ENCODE data around the gene CCDC137.

CCDC137 gene

DNA sequence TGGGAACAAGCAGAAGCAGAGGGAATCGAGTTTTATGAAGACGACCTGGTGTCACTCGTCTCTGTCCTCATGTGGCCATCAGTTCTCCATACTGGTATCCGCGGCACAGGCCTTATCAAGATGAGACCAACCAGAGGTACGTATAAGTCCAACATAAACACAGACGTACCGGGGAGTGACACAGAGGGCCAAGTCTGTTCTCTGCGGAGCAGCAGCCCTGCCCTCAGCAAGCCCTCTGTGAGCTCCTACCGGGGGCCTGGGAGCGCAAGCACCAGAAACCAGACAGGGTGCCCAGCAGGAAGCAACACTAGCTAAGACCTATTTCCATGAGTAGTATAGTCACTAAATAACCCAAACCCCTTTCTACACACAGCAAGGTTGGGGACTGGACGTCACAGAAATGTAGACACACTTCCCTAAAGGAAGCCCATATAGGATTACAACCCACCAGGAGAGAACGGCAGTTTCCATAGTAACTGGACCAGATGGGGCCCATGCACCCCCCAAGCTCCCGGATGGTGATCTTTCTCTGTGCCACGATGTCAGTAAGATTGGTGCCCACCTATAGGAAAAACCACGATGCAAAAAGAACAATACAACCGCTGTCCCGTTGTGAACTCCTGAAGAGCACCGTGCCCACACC, 16.1 kb downstream of the CCDC137 start:
- Histone ChIP-seq H3K4me3 (ENCODE audit: low read length in 2 of 2) (peak overlapping the region; percentile 82 to 92), H3K9me3 (ENCODE audit: control insufficient read depth in 2 of 2, low read length in 2 of 2) (no peaks in the 10 kb centered on the region), H3K27ac (ENCODE audit: low read depth in 2 of 2, low read length in 2 of 2) (peak overlapping the region in 1 of 2 donors; percentile 71), H3K4me1 (ENCODE audit: control insufficient read depth in 2 of 2, insufficient read depth in 2 of 2, low read length in 2 of 2) (peaks cover 9 to 21% of the 10 kb centered on the region in 2 donors), H3K27me3 (ENCODE audit: control insufficient read depth in 2 of 2, insufficient read depth in 2 of 2, low read length in 2 of 2) (no peaks in the 10 kb centered on the region), H3K9ac (ENCODE audit: low read depth in 1 of 2, low read length in 2 of 2) (peak overlapping the region; percentile 81 to 83), H3K36me3 (ENCODE audit: control insufficient read depth in 2 of 2, insufficient read depth in 2 of 2, low read length in 2 of 2) (peaks cover 16 to 21% of the 10 kb centered on the region in 2 donors)

DNA sequence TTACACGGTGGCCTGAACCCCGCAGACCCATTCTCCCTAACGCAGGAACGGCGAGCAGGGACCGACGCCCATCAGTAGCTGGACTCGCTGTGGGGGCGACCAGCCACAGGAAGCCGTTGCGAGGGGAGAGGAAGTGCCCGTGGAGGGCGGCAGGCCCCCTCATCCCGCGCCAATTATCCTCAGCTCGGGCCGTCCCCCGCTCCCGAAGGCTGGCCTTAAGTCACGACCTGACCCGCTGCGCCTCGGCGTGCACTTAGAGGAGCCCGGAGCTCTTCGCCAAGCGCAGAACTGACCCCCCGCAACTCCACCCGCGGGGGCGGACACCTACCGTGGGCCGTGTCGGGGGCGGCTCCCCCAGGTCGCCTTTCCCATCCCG, 16.7 kb downstream of the CCDC137 start:
- Histone ChIP-seq H3K9me3 (ENCODE audit: control insufficient read depth in 2 of 2, low read length in 2 of 2) (no peaks in the 10 kb centered on the region), H3K36me3 (ENCODE audit: control insufficient read depth in 2 of 2, insufficient read depth in 2 of 2, low read length in 2 of 2) (peaks cover 21 to 25% of the 10 kb centered on the region in 2 donors), H3K27ac (ENCODE audit: low read depth in 2 of 2, low read length in 2 of 2) (peak overlapping the region; percentile 21 to 71), H3K4me1 (ENCODE audit: control insufficient read depth in 2 of 2, insufficient read depth in 2 of 2, low read length in 2 of 2) (peaks cover 9 to 21% of the 10 kb centered on the region in 2 donors), H3K27me3 (ENCODE audit: control insufficient read depth in 2 of 2, insufficient read depth in 2 of 2, low read length in 2 of 2) (no peaks in the 10 kb centered on the region), H3K9ac (ENCODE audit: low read depth in 1 of 2, low read length in 2 of 2) (peak overlapping the region; percentile 81 to 83), H3K4me3 (ENCODE audit: low read length in 2 of 2) (peak overlapping the region; percentile 82 to 92)

DNA sequence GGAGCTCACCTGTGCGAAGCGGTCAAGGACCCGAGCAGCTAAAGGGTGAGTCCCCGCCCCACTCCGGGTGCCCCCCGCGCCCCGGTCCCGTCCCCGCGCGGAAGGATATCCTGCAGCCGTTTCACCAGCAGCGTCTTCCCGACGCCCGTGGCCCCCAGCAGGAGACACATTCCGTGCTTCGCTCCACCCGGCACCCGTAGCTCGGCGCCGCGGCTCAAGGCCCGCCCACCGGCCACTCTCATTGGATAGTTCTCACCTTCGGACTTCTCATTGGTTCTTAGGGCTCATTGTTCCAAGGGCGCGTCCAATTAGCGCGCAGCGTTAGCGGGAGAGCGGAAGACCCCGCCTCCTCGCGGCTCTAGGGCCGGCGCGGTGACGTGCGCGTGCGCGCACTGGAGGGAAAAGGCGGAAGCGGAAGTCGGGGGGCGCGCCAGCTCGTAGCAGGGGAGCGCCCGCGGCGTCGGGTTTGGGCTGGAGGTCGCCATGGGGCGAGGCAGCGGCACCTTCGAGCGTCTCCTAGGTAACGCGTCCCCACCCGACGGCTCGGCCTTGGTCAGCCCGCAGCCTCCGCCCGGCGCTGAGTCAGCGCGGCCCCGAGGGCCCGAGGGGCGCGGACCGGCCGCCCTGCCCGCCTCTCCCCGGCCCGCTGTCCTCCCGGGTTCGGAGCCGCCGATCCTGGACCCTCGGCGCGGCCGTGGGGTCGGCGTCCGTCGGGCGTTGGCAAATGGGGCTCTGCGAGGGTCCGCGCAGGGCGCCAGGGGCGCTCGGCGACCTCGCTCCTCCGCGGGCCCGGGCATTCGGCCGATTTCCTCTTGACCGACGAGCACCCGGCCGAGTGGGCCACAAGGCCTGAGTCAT, 17.3 kb downstream of the CCDC137 start, which contains the start of the genes ARL16 and HGS:
Gene ARL16, minus strand, starts transcription at position 214 of the 858 bp plus-strand sequence. Its CDS starts 44 bp downstream, at position 170.
Gene HGS, plus strand, starts transcription at position 428 of the 858 bp plus-strand sequence. Its CDS starts 56 bp downstream, at position 484.
- peak within 1 kb of the TSS; percentile 82 to 92 for H3K4me3 ChIP-seq (ENCODE audit: low read length in 2 of 2)
- H3K9ac ChIP-seq (ENCODE audit: low read depth in 1 of 2, low read length in 2 of 2): peak within 1 kb of the TSS; percentile 83 to 87
- H3K4me1 ChIP-seq (ENCODE audit: control insufficient read depth in 2 of 2, insufficient read depth in 2 of 2, low read length in 2 of 2): peaks cover 9 to 21% of the 10 kb centered on the region in 2 donors
- peak within 1 kb of the TSS; percentile 67 to 79 for H3K27ac ChIP-seq (ENCODE audit: low read depth in 2 of 2, low read length in 2 of 2)
- H3K36me3 ChIP-seq (ENCODE audit: control insufficient read depth in 2 of 2, insufficient read depth in 2 of 2, low read length in 2 of 2): peaks cover 27 to 32% of the 10 kb centered on the region in 2 donors
- no peaks in the 10 kb centered on the region for H3K27me3 ChIP-seq (ENCODE audit: control insufficient read depth in 2 of 2, insufficient read depth in 2 of 2, low read length in 2 of 2)
- no peaks in the 10 kb centered on the region for H3K9me3 ChIP-seq (ENCODE audit: control insufficient read depth in 2 of 2, low read length in 2 of 2)

DNA sequence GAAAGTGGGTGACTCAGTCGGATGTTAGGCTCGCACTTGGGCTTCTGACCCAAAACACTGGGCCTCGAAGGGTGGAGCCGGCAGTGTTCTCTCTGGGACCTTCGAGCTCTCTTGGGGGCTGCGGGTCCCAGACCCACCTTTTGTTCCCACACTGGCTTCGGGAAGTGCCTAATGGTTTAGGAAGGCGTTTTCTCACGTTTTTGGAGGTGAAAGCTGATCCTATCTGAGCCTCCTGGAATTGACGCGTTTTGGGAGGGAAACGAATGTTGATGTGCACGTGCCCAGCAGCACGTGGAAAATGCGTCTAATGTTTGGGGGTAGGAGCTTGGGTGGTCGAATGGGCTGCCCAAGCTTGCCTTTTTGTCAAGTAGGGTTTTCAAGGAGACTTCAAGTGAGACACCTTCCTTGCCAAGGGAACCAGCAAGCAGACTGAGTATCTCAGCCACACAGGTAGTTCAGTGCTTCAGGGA, 17.9 kb downstream of the CCDC137 start:
- H3K4me1 ChIP-seq (ENCODE audit: control insufficient read depth in 2 of 2, insufficient read depth in 2 of 2, low read length in 2 of 2): peaks cover 9 to 21% of the 10 kb centered on the region in 2 donors
- peak overlapping the region; percentile 80 to 87 for H3K9ac ChIP-seq (ENCODE audit: low read depth in 1 of 2, low read length in 2 of 2)
- no peaks in the 10 kb centered on the region for H3K27me3 ChIP-seq (ENCODE audit: control insufficient read depth in 2 of 2, insufficient read depth in 2 of 2, low read length in 2 of 2)
- peaks cover 31 to 38% of the 10 kb centered on the region in 2 donors for H3K36me3 ChIP-seq (ENCODE audit: control insufficient read depth in 2 of 2, insufficient read depth in 2 of 2, low read length in 2 of 2)
- peak overlapping the region; percentile 82 to 92 for H3K4me3 ChIP-seq (ENCODE audit: low read length in 2 of 2)
- H3K9me3 ChIP-seq (ENCODE audit: control insufficient read depth in 2 of 2, low read length in 2 of 2): no peaks in the 10 kb centered on the region
- H3K27ac ChIP-seq (ENCODE audit: low read depth in 2 of 2, low read length in 2 of 2): peak overlapping the region; percentile 67 to 79

DNA sequence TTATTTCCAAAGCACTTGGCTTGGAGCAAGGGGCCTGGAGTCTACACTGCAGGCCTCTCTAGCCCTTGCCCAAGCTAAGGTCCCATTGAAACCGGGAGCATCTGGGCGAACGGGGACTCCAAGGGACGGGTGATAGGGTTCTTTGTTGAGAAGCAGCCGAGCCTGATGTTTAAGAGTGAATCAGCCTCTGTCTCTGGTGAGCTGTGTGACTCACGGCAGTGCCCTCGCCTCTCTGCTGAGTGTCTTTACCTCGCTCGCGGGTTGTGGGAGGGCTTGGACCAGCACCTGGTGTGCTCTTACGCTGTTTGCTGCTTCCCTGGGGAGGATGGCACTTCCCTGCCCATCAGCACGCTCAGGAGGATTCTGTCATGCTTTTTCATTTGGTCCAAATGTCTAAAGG, 18.6 kb downstream of the CCDC137 start:
- Histone ChIP-seq H3K4me1 (ENCODE audit: control insufficient read depth in 2 of 2, insufficient read depth in 2 of 2, low read length in 2 of 2) (peaks cover 9 to 21% of the 10 kb centered on the region in 2 donors), H3K4me3 (ENCODE audit: low read length in 2 of 2) (peak overlapping the region; percentile 82 to 92), H3K36me3 (ENCODE audit: control insufficient read depth in 2 of 2, insufficient read depth in 2 of 2, low read length in 2 of 2) (peaks cover 37 to 41% of the 10 kb centered on the region in 2 donors), H3K9ac (ENCODE audit: low read depth in 1 of 2, low read length in 2 of 2) (peak overlapping the region; percentile 80 to 87), H3K27me3 (ENCODE audit: control insufficient read depth in 2 of 2, insufficient read depth in 2 of 2, low read length in 2 of 2) (no peaks in the 10 kb centered on the region), H3K9me3 (ENCODE audit: control insufficient read depth in 2 of 2, low read length in 2 of 2) (no peaks in the 10 kb centered on the region), H3K27ac (ENCODE audit: low read depth in 2 of 2, low read length in 2 of 2) (no peak overlapping the region)

DNA sequence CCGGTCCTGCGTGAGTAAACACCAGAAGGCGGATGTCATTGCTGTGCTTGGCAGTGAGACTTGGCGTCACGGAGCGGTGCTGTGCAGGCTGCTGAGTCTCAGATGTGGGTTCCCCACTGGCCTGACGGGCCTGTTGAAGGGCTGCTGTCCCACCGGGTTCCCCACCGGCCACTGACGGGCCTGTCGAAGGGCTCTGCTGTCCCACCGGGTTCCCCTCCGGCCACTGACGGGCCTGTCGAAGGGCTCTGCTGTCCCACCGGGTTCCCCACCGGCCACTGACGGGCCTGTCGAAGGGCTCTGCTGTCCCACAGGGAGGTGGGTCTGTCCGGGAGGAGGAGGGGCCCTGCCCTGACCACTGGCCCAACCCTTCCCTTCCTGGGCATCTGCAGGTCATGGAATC, 20.1 kb downstream of the CCDC137 start:
- Histone ChIP-seq H3K4me3 (ENCODE audit: low read length in 2 of 2) (no peak overlapping the region), H3K36me3 (ENCODE audit: control insufficient read depth in 2 of 2, insufficient read depth in 2 of 2, low read length in 2 of 2) (peaks cover 47 to 51% of the 10 kb centered on the region in 2 donors), H3K9me3 (ENCODE audit: control insufficient read depth in 2 of 2, low read length in 2 of 2) (no peaks in the 10 kb centered on the region), H3K27me3 (ENCODE audit: control insufficient read depth in 2 of 2, insufficient read depth in 2 of 2, low read length in 2 of 2) (no peaks in the 10 kb centered on the region), H3K4me1 (ENCODE audit: control insufficient read depth in 2 of 2, insufficient read depth in 2 of 2, low read length in 2 of 2) (peaks cover 9 to 21% of the 10 kb centered on the region in 2 donors), H3K27ac (ENCODE audit: low read depth in 2 of 2, low read length in 2 of 2) (no peak overlapping the region), H3K9ac (ENCODE audit: low read depth in 1 of 2, low read length in 2 of 2) (no peak overlapping the region)

DNA sequence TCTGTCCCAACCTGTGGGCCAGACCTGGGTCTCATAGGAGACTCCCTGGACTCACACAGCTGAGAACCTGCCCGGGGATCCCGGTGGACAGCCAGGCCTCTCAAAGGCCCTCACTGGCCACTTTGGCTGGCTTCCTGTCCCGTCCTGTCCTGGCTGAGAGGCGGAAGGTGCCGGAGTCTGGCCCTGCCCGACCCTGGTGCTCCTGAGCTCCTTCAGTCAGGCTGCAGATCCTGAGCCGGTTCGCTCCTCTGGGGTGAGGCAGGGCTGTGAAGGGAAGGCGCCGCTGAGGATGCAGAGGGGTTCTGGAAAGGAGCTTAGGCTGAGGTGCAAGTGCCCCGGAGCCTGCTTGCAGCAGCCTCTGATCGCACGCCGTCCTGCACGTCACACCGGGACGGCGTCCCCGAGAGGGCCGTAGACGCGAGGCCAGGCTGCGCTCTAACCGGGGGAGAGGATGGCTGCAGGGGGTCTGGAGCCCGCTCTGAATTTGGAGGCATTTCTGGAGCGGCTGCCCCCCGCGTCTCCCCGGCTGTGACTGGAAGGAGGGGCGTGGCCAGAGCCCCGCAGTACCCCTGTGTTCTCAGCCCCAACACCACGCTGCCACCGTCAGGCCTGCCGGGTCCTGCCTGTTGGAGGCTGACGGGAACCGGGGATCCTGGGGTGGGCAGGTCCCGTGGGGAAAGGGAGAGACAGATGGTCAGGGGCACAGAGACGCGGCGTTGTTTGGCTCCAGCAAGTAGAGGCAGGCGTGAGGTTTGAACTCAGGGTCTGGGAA, 21.4 kb downstream of the CCDC137 start:
- Histone ChIP-seq H3K9ac (ENCODE audit: low read depth in 1 of 2, low read length in 2 of 2) (no peak overlapping the region), H3K4me1 (ENCODE audit: control insufficient read depth in 2 of 2, insufficient read depth in 2 of 2, low read length in 2 of 2) (peaks cover 9 to 15% of the 10 kb centered on the region in 2 donors), H3K4me3 (ENCODE audit: low read length in 2 of 2) (no peak overlapping the region), H3K9me3 (ENCODE audit: control insufficient read depth in 2 of 2, low read length in 2 of 2) (no peaks in the 10 kb centered on the region), H3K27ac (ENCODE audit: low read depth in 2 of 2, low read length in 2 of 2) (no peak overlapping the region), H3K27me3 (ENCODE audit: control insufficient read depth in 2 of 2, insufficient read depth in 2 of 2, low read length in 2 of 2) (no peaks in the 10 kb centered on the region), H3K36me3 (ENCODE audit: control insufficient read depth in 2 of 2, insufficient read depth in 2 of 2, low read length in 2 of 2) (peaks cover 56 to 61% of the 10 kb centered on the region in 2 donors)

DNA sequence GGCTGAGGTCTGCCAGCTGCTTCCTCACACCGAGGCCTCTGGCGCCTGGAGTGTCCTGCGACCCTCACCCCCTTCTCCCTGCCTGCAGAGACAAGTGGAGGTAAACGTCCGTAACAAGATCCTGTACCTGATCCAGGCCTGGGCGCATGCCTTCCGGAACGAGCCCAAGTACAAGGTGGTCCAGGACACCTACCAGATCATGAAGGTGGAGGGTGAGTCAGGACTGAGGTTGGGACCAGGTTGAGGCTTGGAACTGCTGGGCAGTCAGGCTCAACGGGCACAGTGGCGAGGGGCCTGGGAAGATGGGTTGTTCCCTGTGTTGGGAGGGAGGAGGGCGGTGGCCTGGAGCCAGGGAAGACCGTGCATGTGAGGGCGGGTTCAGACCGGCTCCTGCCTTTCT, 22.1 kb downstream of the CCDC137 start:
- peaks cover 61 to 68% of the 10 kb centered on the region in 2 donors for H3K36me3 ChIP-seq (ENCODE audit: control insufficient read depth in 2 of 2, insufficient read depth in 2 of 2, low read length in 2 of 2)
- H3K9me3 ChIP-seq (ENCODE audit: control insufficient read depth in 2 of 2, low read length in 2 of 2): no peaks in the 10 kb centered on the region
- H3K4me1 ChIP-seq (ENCODE audit: control insufficient read depth in 2 of 2, insufficient read depth in 2 of 2, low read length in 2 of 2): peaks cover 9 to 13% of the 10 kb centered on the region in 2 donors
- H3K4me3 ChIP-seq (ENCODE audit: low read length in 2 of 2): no peak overlapping the region
- no peaks in the 10 kb centered on the region for H3K27me3 ChIP-seq (ENCODE audit: control insufficient read depth in 2 of 2, insufficient read depth in 2 of 2, low read length in 2 of 2)
- no peak overlapping the region for H3K27ac ChIP-seq (ENCODE audit: low read depth in 2 of 2, low read length in 2 of 2)
- no peak overlapping the region for H3K9ac ChIP-seq (ENCODE audit: low read depth in 1 of 2, low read length in 2 of 2)

DNA sequence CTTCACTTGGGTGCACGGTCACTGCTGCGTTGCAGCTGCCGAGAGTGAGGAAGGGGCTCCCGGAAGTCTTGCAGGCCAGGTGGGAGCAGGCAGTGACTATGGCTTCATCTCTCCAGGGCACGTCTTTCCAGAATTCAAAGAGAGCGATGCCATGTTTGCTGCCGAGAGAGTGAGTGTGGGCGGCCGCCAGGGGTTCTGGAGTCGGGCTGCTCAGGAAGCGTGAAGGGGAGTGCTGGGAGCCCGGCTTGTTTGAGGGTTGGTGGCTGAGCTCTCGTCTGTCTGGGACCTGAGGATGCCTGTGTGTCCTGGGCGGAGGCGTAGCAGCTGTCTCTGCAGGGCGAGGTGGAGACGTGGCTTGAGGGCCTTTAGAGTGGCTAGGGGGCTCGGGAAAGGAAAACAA, 23.5 kb downstream of the CCDC137 start:
- H3K36me3 ChIP-seq (ENCODE audit: control insufficient read depth in 2 of 2, insufficient read depth in 2 of 2, low read length in 2 of 2): peaks cover 75 to 81% of the 10 kb centered on the region in 2 donors
- H3K4me1 ChIP-seq (ENCODE audit: control insufficient read depth in 2 of 2, insufficient read depth in 2 of 2, low read length in 2 of 2): peaks cover 3 to 5% of the 10 kb centered on the region in 2 donors
- no peaks in the 10 kb centered on the region for H3K27me3 ChIP-seq (ENCODE audit: control insufficient read depth in 2 of 2, insufficient read depth in 2 of 2, low read length in 2 of 2)
- no peak overlapping the region for H3K9ac ChIP-seq (ENCODE audit: low read depth in 1 of 2, low read length in 2 of 2)
- no peaks in the 10 kb centered on the region for H3K9me3 ChIP-seq (ENCODE audit: control insufficient read depth in 2 of 2, low read length in 2 of 2)
- no peak overlapping the region for H3K27ac ChIP-seq (ENCODE audit: low read depth in 2 of 2, low read length in 2 of 2)
- H3K4me3 ChIP-seq (ENCODE audit: low read length in 2 of 2): no peak overlapping the region

Data from mucosa of rectum (tissue), 2 donors.